CD14-positive monocyte (primary cell): ENCODE data around the gene MARCHF4. TPM values are rescaled to one million over a fixed set of nuclear protein-coding genes. Genes with fewer than 3 reads are reported as not detected.

Experiments used
- DNase-seq, 3 donors: peaks; one replicate each; pipeline ENCODE4 v3.0.0-alpha.2; 2011 to 2022
- H2AFZ ChIP-seq: 2 replicates; pipeline ENCODE4 v1.6.0; 2012; ENCODE audit warnings: mild to moderate bottlenecking, low read depth, low read length, inconsistent platforms; ENCODE audit not compliant: insufficient read depth, poor library complexity, severe bottlenecking
- H3K27ac ChIP-seq, 2 donors: 1 replicate in 1 of 2; 2 replicates in 1 of 2; pipeline ENCODE4 v1.5.1; 2012 to 2013; ENCODE audit warnings: low read length in 2 of 2, control low read depth in 1 of 2, inconsistent platforms in 1 of 2, low read depth in 1 of 2, mild to moderate bottlenecking in 1 of 2
- H3K27me3 ChIP-seq, 2 donors: one replicate each; pipeline versions ENCODE4 v1.6.0 to v1.6.1; 2011 to 2013; ENCODE audit warnings: low read length in 2 of 2; ENCODE audit not compliant: control insufficient read depth in 2 of 2, insufficient read depth in 2 of 2
- H3K36me3 ChIP-seq, 2 donors: replicated peaks in 1 of 2; 1 replicate in 1 of 2; 2 replicates in 1 of 2; pipeline versions ENCODE4 v1.5.1 to v1.6.1; 2012 to 2013; ENCODE audit warnings: low read length in 2 of 2, control low read depth in 1 of 2, inconsistent platforms in 1 of 2, mild to moderate bottlenecking in 1 of 2; ENCODE audit not compliant: insufficient read depth in 2 of 2, control insufficient read depth in 1 of 2
- H3K4me1 ChIP-seq, 2 donors: 1 replicate in 1 of 2; 2 replicates in 1 of 2; pipeline versions ENCODE4 v1.5.1 to v1.6.1; 2012 to 2013; ENCODE audit warnings: low read length in 2 of 2, control low read depth in 1 of 2, inconsistent platforms in 1 of 2, mild to moderate bottlenecking in 1 of 2, moderate library complexity in 1 of 2; ENCODE audit not compliant: insufficient read depth in 2 of 2, control insufficient read depth in 1 of 2
- H3K4me2 ChIP-seq: replicated peaks from 2 replicates; pipeline ENCODE3; 2012; ENCODE audit warnings: low read length, moderate library complexity, mild to moderate bottlenecking; ENCODE audit not compliant: poor library complexity, severe bottlenecking; ENCODE audit errors: extremely low read depth
- H3K4me3 ChIP-seq, 3 experiments: fragments of 200-600 bp in 1 of 3; sonication (generic) in 1 of 3; replicated peaks in 1 of 3; 1 replicate in 2 of 3; 2 replicates in 1 of 3; pipeline ENCODE4 v1.5.1; 2011 to 2013; ENCODE audit warnings: low read length in 3 of 3, mild to moderate bottlenecking in 3 of 3, control low read depth in 2 of 3, low read depth in 2 of 3, inconsistent platforms in 1 of 3, moderate library complexity in 1 of 3
- H3K79me2 ChIP-seq: 2 replicates; pipeline ENCODE4 v1.6.0; 2012; ENCODE audit warnings: mild to moderate bottlenecking, control low read depth, inconsistent platforms, low read length, moderate library complexity; ENCODE audit not compliant: insufficient read depth
- H3K9ac ChIP-seq: 2 replicates; pipeline ENCODE4 v1.6.0; 2017; ENCODE audit warnings: low read length, mild to moderate bottlenecking; ENCODE audit not compliant: insufficient read depth, poor library complexity, severe bottlenecking
- H3K9me3 ChIP-seq, 2 donors: replicated peaks in 1 of 2; 1 replicate in 1 of 2; 2 replicates in 1 of 2; pipeline versions ENCODE4 v1.5.1 to v1.6.1; 2012 to 2013; ENCODE audit warnings: low read length in 2 of 2, control low read depth in 1 of 2; ENCODE audit not compliant: control insufficient read depth in 1 of 2, insufficient read depth in 1 of 2
- H4K20me1 ChIP-seq: 2 replicates; pipeline ENCODE4 v1.6.0; 2012; ENCODE audit warnings: mild to moderate bottlenecking, low read length, control low read depth, moderate library complexity; ENCODE audit not compliant: insufficient read depth
- H3K27ac Mint-ChIP-seq, 7 donors: one replicate each; pipeline ENCODE4 v1.8.0; 2020; ENCODE audit warnings: mild to moderate bottlenecking in 7 of 7, mixed read lengths in 7 of 7, moderate library complexity in 6 of 7, inconsistent platforms in 2 of 7
- H3K27me3 Mint-ChIP-seq, 3 donors: one replicate each; pipeline ENCODE4 v1.8.0; 2021 to 2022; ENCODE audit warnings: low read depth in 3 of 3, mild to moderate bottlenecking in 3 of 3, mixed read lengths in 3 of 3, moderate library complexity in 3 of 3, inconsistent platforms in 1 of 3
- H3K36me3 Mint-ChIP-seq, 2 donors: one replicate each; pipeline ENCODE4 v1.8.0; 2020; ENCODE audit warnings: mixed read lengths in 2 of 2, inconsistent platforms in 1 of 2, mild to moderate bottlenecking in 1 of 2
- H3K4me1 Mint-ChIP-seq: one replicate; pipeline ENCODE4 v1.8.0; 2020; ENCODE audit warnings: mild to moderate bottlenecking, mixed read lengths
- H3K4me3 Mint-ChIP-seq, 2 donors: one replicate each; pipeline ENCODE4 v1.8.0; 2020; ENCODE audit warnings: mild to moderate bottlenecking in 2 of 2, mixed read lengths in 2 of 2, moderate library complexity in 1 of 2
- H3K9me3 Mint-ChIP-seq, 7 donors: one replicate each; pipeline ENCODE4 v1.8.0; 2020 to 2022; ENCODE audit warnings: mixed read lengths in 7 of 7, mild to moderate bottlenecking in 6 of 7, moderate library complexity in 6 of 7, inconsistent platforms in 2 of 7
- CTCF ChIP-seq: fragments of 200-600 bp; IDR thresholded peaks from one replicate; pipeline ENCODE4 v1.8.0; 2022; ENCODE audit warnings: antibody characterized with exemption, mild to moderate bottlenecking
- WGBS: methylation state at CpG from one replicate; pipeline ENCODE4 v1.1.5; 2013; ENCODE audit warnings: missing lambda C conversion rate; ENCODE audit not compliant: insufficient coverage; 5-methylcytosine and 5-hydroxymethylcytosine counted together
- intact Hi-C, 2 donors: fragments of 100-400 bp; cut with micrococcal nuclease; formaldehyde crosslinking; loops; one replicate each; pipeline versions ENCODE4 v1.15.0 to v1.15.1; 2023
- polyA plus RNA-seq, 3 donors: library from polyadenylated mRNA; depleted of rRNA in 1 of 3; unstranded in 2 of 3; stranded (reverse) in 1 of 3; fragments of 300-500 nt in 2 of 3; fragments of >200 nt in 1 of 3; fragmentation: Illumina TruSeq in 2 of 3; gene quantifications; 1 replicate in 2 of 3; 2 replicates in 1 of 3; pipeline ENCODE4 v1.2.3, GENCODE V29; 2012 to 2021

The MARCHF4 gene
- polyA plus RNA-seq, 3 donors, result not detected

GRCh38 chr2:216408426-216409290 is 36.4 kb upstream of the MARCHF4 start:
- Mint-ChIP-seq H3K27ac (no peak overlapping the region), H3K36me3 (peaks cover 0 to 2% of the 10 kb centered on the region in 2 donors), H3K4me1 (peaks cover 15% of the 10 kb centered on the region), H3K27me3 (peaks cover 0 to 13% (median 7%) of the 10 kb centered on the region in 3 donors), H3K9me3 (no peaks in the 10 kb centered on the region), H3K4me3 (no peak overlapping the region)
- no peaks in the 10 kb centered on the region for H4K20me1 ChIP-seq
- no peaks in the 10 kb centered on the region for H3K27me3 ChIP-seq
- no peak overlapping the region for H2AFZ ChIP-seq
- H3K4me2 ChIP-seq, result no peak overlapping the region
- H3K9me3 ChIP-seq, result no peaks in the 10 kb centered on the region
- H3K4me1 ChIP-seq, result peaks cover 11 to 13% of the 10 kb centered on the region in 2 donors
- peaks cover 8% of the 10 kb centered on the region for H3K79me2 ChIP-seq
- DNase-seq, result no peak
- H3K36me3 ChIP-seq, result no peaks in the 10 kb centered on the region
- WGBS, result 82% methylated on average over 3 of the region's 11 CpGs
- no peak overlapping the region for H3K9ac ChIP-seq
- intact Hi-C loops, result no loop called here
- H3K4me3 ChIP-seq, result no peak overlapping the region
- H3K27ac ChIP-seq, result no peak overlapping the region
- TF ChIP-seq CTCF, result no peak

DNA sequence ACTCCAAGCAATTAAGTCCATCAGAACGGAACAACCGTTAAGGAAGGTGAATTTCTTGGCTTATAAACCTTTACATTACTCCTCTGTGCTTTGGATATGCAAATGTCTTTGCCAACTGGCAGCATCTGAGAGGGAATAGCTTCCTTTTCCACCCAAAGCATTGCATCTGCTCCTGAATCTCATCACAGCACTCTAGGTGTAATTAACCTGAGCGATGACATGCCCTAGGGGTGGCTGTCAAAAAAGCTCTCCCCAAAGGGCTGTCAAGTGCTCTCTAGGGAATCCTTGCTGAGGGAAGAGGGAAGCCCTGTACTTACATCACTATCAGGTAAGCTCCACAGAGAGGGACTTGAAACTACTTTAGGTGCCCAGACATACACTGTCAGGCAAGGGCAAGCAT is 34.5 kb upstream of the MARCHF4 start:
- Histone ChIP-seq H3K36me3 (no peaks in the 10 kb centered on the region), H3K79me2 (no peaks in the 10 kb centered on the region), H3K9me3 (no peaks in the 10 kb centered on the region), H4K20me1 (no peaks in the 10 kb centered on the region), H3K4me1 (peaks cover under 1 to 2% of the 10 kb centered on the region in 2 donors), H3K4me2 (no peak overlapping the region), H3K4me3 (no peak overlapping the region), H3K27ac (no peak overlapping the region), H2AFZ (no peak overlapping the region), H3K27me3 (no peaks in the 10 kb centered on the region), H3K9ac (no peak overlapping the region)
- intact Hi-C loops, result no loop called here
- no peak for TF ChIP-seq CTCF
- peaks cover 0 to 13% (median 7%) of the 10 kb centered on the region in 3 donors for H3K27me3 Mint-ChIP-seq
- H3K9me3 Mint-ChIP-seq, result no peaks in the 10 kb centered on the region
- no peak for DNase-seq
- H3K27ac Mint-ChIP-seq, result peak overlapping the region in 1 of 7 donors; percentile 46
- H3K36me3 Mint-ChIP-seq, result no peaks in the 10 kb centered on the region
- WGBS, result no CpG with 5 or more reads among the region's 3 CpGs
- H3K4me1 Mint-ChIP-seq, result peaks cover 4% of the 10 kb centered on the region
- no peak overlapping the region for H3K4me3 Mint-ChIP-seq
